HL-60 (cell line): ENCODE data around the gene HBE1.

Experiments used
- CTCF ChIP-seq: IDR thresholded peaks from one replicate; pipeline ENCODE4 v1.5.1; 2011; ENCODE audit warnings: low read length, control low read depth, inconsistent platforms; ENCODE audit not compliant: insufficient read depth
- REST ChIP-seq: IDR thresholded peaks from 2 replicates; pipeline ENCODE4 v1.6.1; 2012; ENCODE audit warnings: low read depth; ENCODE audit not compliant: insufficient replicate concordance

GRCh38 chr11:5300251-5300650 is 30.5 kb upstream of the HBE1 start:
- no peak for TF ChIP-seq REST
- no peak for TF ChIP-seq CTCF
